GM10266 (cell line): ENCODE data around the gene GFER.
"Not testable (repeated sequence)": the region's sequence is repeated elsewhere in the genome, so short reads cannot be mapped to it uniquely, and the experiment has no call there.

ENCODE experiments used
- DNase-seq: peaks from one replicate; pipeline ENCODE4 v3.0.0; 2012; ENCODE audit errors: extremely low spot score
- CTCF ChIP-seq: IDR thresholded peaks from 2 replicates; pipeline ENCODE4 v1.5.1; 2012; ENCODE audit warnings: mild to moderate bottlenecking, low read depth; ENCODE audit not compliant: control insufficient read depth, insufficient read depth; ENCODE audit errors: missing control alignments

GFER gene

GRCh38 chr16:1949507-1949906, 34.5 kb upstream of the GFER start:
- no peak for TF ChIP-seq CTCF
- no peak for DNase-seq

GRCh38 chr16:1950047-1950446, 33.9 kb upstream of the GFER start:
- DNase-seq, result no peak
- no peak for TF ChIP-seq CTCF

GRCh38 chr16:1950559-1950958, 33.4 kb upstream of the GFER start:
- DNase-seq, result no peak
- no peak for TF ChIP-seq CTCF

GRCh38 chr16:1953734-1954133, 30.3 kb upstream of the GFER start:
- TF ChIP-seq CTCF, result no peak
- no peak for DNase-seq

GRCh38 chr16:1957434-1958142, 26.4 kb upstream of the GFER start:
- not testable (repeated sequence) for DNase-seq

GRCh38 chr16:1958143-1958491, 25.9 kb upstream of the GFER start:
- DNase-seq, result not testable (repeated sequence)

- DNase-seq, result no peak
These were observed 25.2 kb upstream of the GFER start for GRCh38 chr16:1958715-1959268.

More at GRCh38 chr16:1958715-1959268, 25.2 kb upstream of the GFER start:
- no peak for TF ChIP-seq CTCF
